ENCODE results near the gene TSC1. TPM values are rescaled to one million over a fixed set of nuclear protein-coding genes. Genes with fewer than 3 reads are reported as not detected.

TSC1 gene
- total and polyA plus RNA-seq, 7 donors, result 4.2 to 55.9 (median 35.3) TPM

DNA sequence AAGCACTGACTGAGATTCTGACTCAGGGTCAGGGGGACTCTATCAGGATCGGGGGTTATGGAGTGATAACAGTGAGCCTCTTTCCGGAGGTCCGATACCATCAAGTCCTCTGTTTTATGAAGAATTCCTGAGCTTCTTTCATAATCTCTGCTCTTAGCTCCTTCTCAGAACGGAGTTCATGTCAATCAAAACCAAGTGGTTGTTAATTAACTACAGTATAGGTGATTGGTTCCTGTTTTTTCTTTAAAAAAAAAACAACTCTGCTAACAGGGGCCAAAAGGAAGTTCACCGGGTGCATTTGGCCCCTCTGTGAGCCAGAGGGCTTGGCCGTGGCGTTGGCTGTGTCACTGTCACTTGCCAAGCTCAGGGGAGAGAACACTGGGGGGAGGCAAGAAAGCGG lies 38.0 kb upstream of the TSC1 start:
- no peak overlapping the region for H3K4me3 ChIP-seq
- TF ChIP-seq POLR2A (IDR thresholded peaks at IDR 0.05) (no peak), CTCF (IDR thresholded peaks at IDR 0.05) (no peak), POLR2AphosphoS5 (IDR thresholded peaks at IDR 0.05) (no peak), EP300 (IDR thresholded peaks at IDR 0.05) (no peak)
- intact Hi-C loops (cut with DNase I), result no loop called here
- no peaks in the 10 kb centered on the region for H3K9me3 ChIP-seq
- H3K27me3 ChIP-seq, result peaks cover 0 to 72% (median 28%) of the 10 kb centered on the region in 3 donors
- H3K36me3 ChIP-seq, result no peaks in the 10 kb centered on the region
- no peak overlapping the region for H3K27ac ChIP-seq
- no peak for DNase-seq
- H3K4me1 ChIP-seq, result no peaks in the 10 kb centered on the region
- 13 to 36% methylated on average over 8 of the region's 8 CpGs for WGBS, 2 donors

DNA sequence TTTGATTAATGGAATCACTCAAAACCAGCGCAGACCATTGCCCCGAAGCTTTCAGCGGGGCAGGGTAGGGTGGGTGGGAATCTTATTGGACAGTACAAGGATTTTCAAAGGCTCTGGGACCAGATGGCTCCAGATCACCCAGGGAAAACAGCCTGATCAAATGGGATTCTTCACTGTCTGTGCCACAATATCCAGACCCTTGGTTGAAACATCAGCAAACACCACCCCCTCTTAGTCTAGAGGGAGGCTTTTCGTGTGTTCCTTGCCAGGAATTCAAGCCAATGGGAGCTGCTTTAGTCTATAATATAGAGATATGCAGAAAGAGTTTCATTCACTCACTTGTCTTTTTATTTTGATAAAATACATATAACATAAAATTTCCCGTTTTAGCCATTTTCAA lies 35.7 kb upstream of the TSC1 start:
- TF ChIP-seq CTCF (IDR thresholded peaks at IDR 0.05), result no peak
- no peak for TF ChIP-seq EP300 (IDR thresholded peaks at IDR 0.05)
- TF ChIP-seq POLR2A (IDR thresholded peaks at IDR 0.05), result no peak
- no peak for TF ChIP-seq POLR2AphosphoS5 (IDR thresholded peaks at IDR 0.05)
- WGBS, 2 donors, result 60 to 78% methylated on average over 5 of the region's 5 CpGs
- DNase-seq, result no peak
- intact Hi-C loops (cut with DNase I), result no loop called here
- no peak overlapping the region for H3K27ac ChIP-seq
- no peaks in the 10 kb centered on the region for H3K9me3 ChIP-seq
- H3K36me3 ChIP-seq, result no peaks in the 10 kb centered on the region
- H3K4me3 ChIP-seq, result no peak overlapping the region
- peaks cover 0 to 80% (median 37%) of the 10 kb centered on the region in 3 donors for H3K27me3 ChIP-seq
- H3K4me1 ChIP-seq, result no peaks in the 10 kb centered on the region

GRCh38 chr9:132978451-132979131 lies 34.2 kb upstream of the TSC1 start, which contains the start of gene GFI1B:
Gene GFI1B (plus strand): TSS chr9:132978694. CDS start chr9:132986679, 7,985 bp downstream.
- H3K4me1 ChIP-seq, result no peaks in the 10 kb centered on the region
- H3K9me3 ChIP-seq, result no peaks in the 10 kb centered on the region
- no peak for DNase-seq
- H3K27me3 ChIP-seq, result peaks cover 0 to 71% (median 37%) of the 10 kb centered on the region in 3 donors
- no peak within 1 kb of the TSS for H3K27ac ChIP-seq
- no peak within 1 kb of the TSS for H3K4me3 ChIP-seq
- intact Hi-C loops (cut with DNase I), result no loop called here
- TF ChIP-seq POLR2AphosphoS5 (IDR thresholded peaks at IDR 0.05) (no peak), CTCF (IDR thresholded peaks at IDR 0.05) (no peak), EP300 (IDR thresholded peaks at IDR 0.05) (no peak), POLR2A (IDR thresholded peaks at IDR 0.05) (no peak)
- no peaks in the 10 kb centered on the region for H3K36me3 ChIP-seq
- 13 to 18% methylated on average over 26 of the region's 26 CpGs for WGBS, 2 donors

DNA sequence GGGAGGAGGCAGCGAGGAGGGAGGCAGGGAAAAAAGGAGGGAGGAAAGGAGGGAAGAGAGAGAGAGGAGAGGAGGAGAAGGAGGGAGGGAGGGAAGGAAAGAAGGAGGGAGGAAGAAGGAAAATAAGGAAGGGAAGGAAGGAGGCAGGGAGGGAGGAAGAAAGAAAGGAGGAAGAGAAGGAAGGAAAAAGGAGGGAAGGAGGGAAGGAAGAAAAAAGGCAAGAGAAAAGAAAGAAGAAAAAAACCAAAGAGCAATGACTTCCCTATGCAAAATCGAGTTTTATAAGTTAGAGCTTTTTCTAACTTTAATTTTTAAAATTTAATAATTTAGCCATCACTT lies 33.7 kb upstream of the TSC1 start:
- Histone ChIP-seq H3K9me3 (no peaks in the 10 kb centered on the region), H3K4me3 (no peak overlapping the region), H3K27ac (no peak overlapping the region), H3K27me3 (peaks cover 0 to 75% (median 40%) of the 10 kb centered on the region in 3 donors), H3K4me1 (no peaks in the 10 kb centered on the region), H3K36me3 (no peaks in the 10 kb centered on the region)
- WGBS, 2 donors, result 6 to 15% methylated on average over 2 of the region's 2 CpGs
- intact Hi-C loops (cut with DNase I), result no loop called here
- no peak for TF ChIP-seq POLR2A (IDR thresholded peaks at IDR 0.05)
- no peak for TF ChIP-seq POLR2AphosphoS5 (IDR thresholded peaks at IDR 0.05)
- TF ChIP-seq EP300 (IDR thresholded peaks at IDR 0.05), result no peak
- TF ChIP-seq CTCF (IDR thresholded peaks at IDR 0.05), result no peak
- DNase-seq, result no peak

- no peak overlapping the region for H3K4me3 ChIP-seq
- no peak for DNase-seq
- H3K36me3 ChIP-seq, result no peaks in the 10 kb centered on the region
- H3K27me3 ChIP-seq, result peaks cover 0 to 76% (median 43%) of the 10 kb centered on the region in 3 donors
- TF ChIP-seq POLR2A (IDR thresholded peaks at IDR 0.05), result no peak
- TF ChIP-seq CTCF (IDR thresholded peaks at IDR 0.05), result no peak
- TF ChIP-seq EP300 (IDR thresholded peaks at IDR 0.05), result no peak
- TF ChIP-seq POLR2AphosphoS5 (IDR thresholded peaks at IDR 0.05), result no peak
- 86 to 94% methylated on average over 3 of the region's 3 CpGs for WGBS, 2 donors
- H3K9me3 ChIP-seq, result no peaks in the 10 kb centered on the region
- intact Hi-C loops (cut with DNase I), result no loop called here
- H3K27ac ChIP-seq, result no peak overlapping the region
- H3K4me1 ChIP-seq, result peaks cover 0 to 8% (median 0%) of the 10 kb centered on the region in 4 donors
These were observed 32.2 kb upstream of the TSC1 start for GRCh38 chr9:132976571-132976970.
